ENCODE measurements around the gene SOX1. TPM values are rescaled to one million over a fixed set of nuclear protein-coding genes. Genes with fewer than 3 reads are reported as not detected.

Gene SOX1
- total and polyA plus RNA-seq, 8 donors, result 0.08 TPM; not detected in 7

GRCh38 chr13:112095354-112095753, 28.4 kb downstream of the SOX1 start:
- DNase-seq, result no peak
- Histone ChIP-seq H3K4me3 (no peak overlapping the region), H3K9me3 (no peaks in the 10 kb centered on the region), H3K4me1 (no peaks in the 10 kb centered on the region), H3K27ac (no peak overlapping the region), H3K27me3 (peaks cover 0 to 52% of the 10 kb centered on the region in 2 donors), H3K36me3 (no peaks in the 10 kb centered on the region)
- no peak for TF ChIP-seq CTCF (IDR thresholded peaks at IDR 0.05)
- intact Hi-C loops (cut with DNase I), result no loop called here
- no peak for ATAC-seq

GRCh38 chr13:112096959-112097358, 30.0 kb downstream of the SOX1 start:
- TF ChIP-seq CTCF (IDR thresholded peaks at IDR 0.05), result no peak
- intact Hi-C loops (cut with DNase I), result no loop called here
- Histone ChIP-seq H3K27ac (no peak overlapping the region), H3K9me3 (no peaks in the 10 kb centered on the region), H3K4me3 (no peak overlapping the region), H3K27me3 (peaks cover 7 to 68% of the 10 kb centered on the region in 2 donors), H3K4me1 (no peaks in the 10 kb centered on the region), H3K36me3 (no peaks in the 10 kb centered on the region)
- DNase-seq (no peak), ATAC-seq (no peak)

- peaks cover 10 to 76% of the 10 kb centered on the region in 2 donors for H3K27me3 ChIP-seq
- no peaks in the 10 kb centered on the region for H3K36me3 ChIP-seq
These were observed 30.8 kb downstream of the SOX1 start for GRCh38 chr13:112097770-112098169.

GRCh38 chr13:112098699-112099098, 31.8 kb downstream of the SOX1 start:
- Histone ChIP-seq H3K27me3 (peaks cover 20 to 86% of the 10 kb centered on the region in 2 donors), H3K4me3 (no peak overlapping the region), H3K4me1 (no peaks in the 10 kb centered on the region), H3K36me3 (no peaks in the 10 kb centered on the region), H3K27ac (no peak overlapping the region), H3K9me3 (no peaks in the 10 kb centered on the region)
- ATAC-seq (no peak), DNase-seq (no peak)
- intact Hi-C loops (cut with DNase I), result no loop called here
- TF ChIP-seq CTCF (IDR thresholded peaks at IDR 0.05), result no peak

More at GRCh38 chr13:112097770-112098169, 30.8 kb downstream of the SOX1 start:
- Histone ChIP-seq H3K27ac (no peak overlapping the region), H3K4me1 (no peaks in the 10 kb centered on the region), H3K9me3 (no peaks in the 10 kb centered on the region), H3K4me3 (no peak overlapping the region)
- no peak for TF ChIP-seq CTCF (IDR thresholded peaks at IDR 0.05)
- ATAC-seq, result no peak
- no peak for DNase-seq
- intact Hi-C loops (cut with DNase I), result no loop called here

GRCh38 chr13:112101360-112101930, 34.5 kb downstream of the SOX1 start:
- Histone ChIP-seq H3K4me3 (no peak overlapping the region), H3K27ac (no peak overlapping the region), H3K36me3 (no peaks in the 10 kb centered on the region), H3K4me1 (peaks cover 0 to 8% of the 10 kb centered on the region in 2 donors), H3K27me3 (peaks cover 47 to 99% of the 10 kb centered on the region in 2 donors), H3K9me3 (no peaks in the 10 kb centered on the region)
- intact Hi-C loops (cut with DNase I), result no loop called here
- ATAC-seq, result no peak
- TF ChIP-seq CTCF (IDR thresholded peaks at IDR 0.05), result no peak
- no peak for DNase-seq

All from left lung (tissue), 10 donors.